IMR-90 (cell line): ENCODE measurements around the gene ABCC9. TPM values are rescaled to one million over a fixed set of nuclear protein-coding genes. Genes with fewer than 3 reads are reported as not detected.

Experiments used
- ATAC-seq: fragments of 200-7000 bp; cut with Tn5 transposase; 2 replicates; pipeline ENCODE4 v1.9.1; 2020; ENCODE audit warnings: low read depth, mild to moderate bottlenecking, moderate library complexity
- BruUV-seq: library from RNA; stranded (reverse); fragments of 400-500 nt; replicated peaks from 2 replicates; lab custom pipeline; 2021; lab: Mats Ljungman, UMichigan
- CTCF ChIA-PET: fragments of 300-600 bp; formaldehyde crosslinking; extraction: SDS; loops from one replicate; lab custom pipeline; 2021; ENCODE audit warnings: antibody characterized with exemption; lab: Yijun Ruan, JAX
- POLR2A ChIA-PET: fragments of 300-600 bp; sonication (Branson Sonifier 250); formaldehyde crosslinking; loops from one replicate; lab custom pipeline; 2022; ENCODE audit warnings: antibody characterized with exemption; ENCODE audit not compliant: unreplicated experiment; lab: Charles Lee
- DNase-seq: peaks from one replicate; pipeline ENCODE4 v3.0.0; 2013
- H2AFZ ChIP-seq: replicated peaks from 2 replicates; pipeline ENCODE3; 2013; ENCODE audit warnings: low read length, mild to moderate bottlenecking; ENCODE audit not compliant: poor library complexity
- H2AK5ac ChIP-seq: 2 replicates; pipeline ENCODE4 v1.6.1; 2013; ENCODE audit warnings: low read depth, low read length, inconsistent platforms
- H2AK9ac ChIP-seq: replicated peaks from 2 replicates; pipeline ENCODE3; 2013; ENCODE audit warnings: mild to moderate bottlenecking, low read depth, low read length, moderate library complexity; ENCODE audit not compliant: poor library complexity
- H2BK120ac ChIP-seq: 2 replicates; pipeline ENCODE4 v1.6.1; 2013; ENCODE audit warnings: low read depth, low read length, inconsistent platforms
- H2BK15ac ChIP-seq: 3 replicates; pipeline ENCODE4 v1.6.1; 2013; ENCODE audit warnings: low read depth, low read length, inconsistent platforms
- H2BK20ac ChIP-seq: 2 replicates; pipeline ENCODE4 v1.6.1; 2013; ENCODE audit warnings: low read depth, mild to moderate bottlenecking, inconsistent platforms, low read length, moderate library complexity
- H2BK5ac ChIP-seq: 2 replicates; pipeline ENCODE4 v1.6.1; 2013; ENCODE audit warnings: mild to moderate bottlenecking, low read depth, low read length, inconsistent platforms; ENCODE audit not compliant: poor library complexity, severe bottlenecking
- H3K14ac ChIP-seq: replicated peaks from 2 replicates; pipeline ENCODE4 v1.6.1; 2013; ENCODE audit warnings: low read depth, low read length, inconsistent platforms
- H3K18ac ChIP-seq: 2 replicates; pipeline ENCODE4 v1.6.1; 2013; ENCODE audit warnings: low read depth, low read length, control low read depth
- H3K23ac ChIP-seq: 2 replicates; pipeline ENCODE4 v1.6.1; 2013; ENCODE audit warnings: low read depth, low read length, inconsistent platforms
- H3K27ac ChIP-seq: 2 replicates; pipeline ENCODE4 v1.5.1; 2013; ENCODE audit warnings: mild to moderate bottlenecking, control low read depth, low read length; ENCODE audit not compliant: insufficient read depth
- H3K27me3 ChIP-seq: 2 replicates; pipeline ENCODE4 v1.6.1; 2013; ENCODE audit warnings: low read length; ENCODE audit not compliant: control insufficient read depth, insufficient read depth
- H3K36me3 ChIP-seq: 2 replicates; pipeline ENCODE4 v1.6.1; 2013; ENCODE audit warnings: low read length, mixed read lengths; ENCODE audit not compliant: control insufficient read depth, insufficient read depth
- H3K4ac ChIP-seq: 2 replicates; pipeline ENCODE4 v1.6.1; 2013; ENCODE audit warnings: low read depth, low read length, inconsistent platforms
- H3K4me1 ChIP-seq: 2 replicates; pipeline ENCODE4 v1.6.1; 2013; ENCODE audit warnings: low read length, mixed read lengths; ENCODE audit not compliant: control insufficient read depth, insufficient read depth
- H3K4me2 ChIP-seq: 2 replicates; pipeline ENCODE4 v1.6.1; 2013; ENCODE audit warnings: low read depth, mild to moderate bottlenecking, control low read depth, low read length, moderate library complexity
- H3K4me3 ChIP-seq: 2 replicates; pipeline ENCODE4 v1.5.1; 2013; ENCODE audit warnings: low read depth, mild to moderate bottlenecking, control low read depth, low read length, moderate library complexity; ENCODE audit not compliant: insufficient read depth
- H3K56ac ChIP-seq: 2 replicates; pipeline ENCODE4 v1.6.1; 2013; ENCODE audit warnings: low read length, inconsistent platforms; ENCODE audit not compliant: insufficient read depth; ENCODE audit errors: extremely low read depth
- H3K79me1 ChIP-seq, 2 experiments: 2 replicates each; pipeline ENCODE4 v1.6.1; 2013; ENCODE audit warnings: low read length in 2 of 2, inconsistent platforms in 1 of 2, low read depth in 1 of 2
- H3K9ac ChIP-seq: 2 replicates; pipeline ENCODE4 v1.6.1; 2013; ENCODE audit warnings: low read depth, low read length, control low read depth
- H3K9me1 ChIP-seq: 2 replicates; pipeline ENCODE4 v1.6.1; 2013; ENCODE audit warnings: low read length, inconsistent platforms; ENCODE audit not compliant: insufficient read depth
- H3K9me3 ChIP-seq: 2 replicates; pipeline ENCODE4 v1.6.1; 2013; ENCODE audit warnings: low read length; ENCODE audit not compliant: control insufficient read depth, insufficient read depth
- H4K20me1 ChIP-seq: 2 replicates; pipeline ENCODE4 v1.6.1; 2013; ENCODE audit warnings: low read length, inconsistent platforms; ENCODE audit not compliant: insufficient read depth
- H4K5ac ChIP-seq: 2 replicates; pipeline ENCODE4 v1.6.1; 2013; ENCODE audit warnings: mild to moderate bottlenecking, low read depth, low read length, control low read depth
- H4K8ac ChIP-seq, 2 experiments: 2 replicates each; pipeline ENCODE4 v1.6.1; 2013; ENCODE audit warnings: low read depth in 2 of 2, low read length in 2 of 2, control low read depth in 1 of 2, inconsistent platforms in 1 of 2
- H4K91ac ChIP-seq: 2 replicates; pipeline ENCODE4 v1.6.1; 2013; ENCODE audit warnings: low read depth, low read length, inconsistent platforms; ENCODE audit not compliant: insufficient read depth
- BHLHE40 ChIP-seq: fragments of 150-350 bp; IDR thresholded peaks from 2 replicates; pipeline ENCODE4 v1.6.1; 2016; ENCODE audit warnings: mild to moderate bottlenecking, low read depth, low read length
- CEBPB ChIP-seq: IDR thresholded peaks from 2 replicates; pipeline ENCODE4 v1.6.1; 2012; ENCODE audit warnings: low read depth, low read length, improper control_type of control experiment
- CHD1 ChIP-seq: IDR thresholded peaks from 2 replicates; pipeline ENCODE4 v1.6.1; 2012; ENCODE audit warnings: low read depth, low read length, improper control_type of control experiment
- FOS ChIP-seq: fragments of 150-350 bp; IDR thresholded peaks from 2 replicates; pipeline ENCODE4 v1.6.1; 2016; ENCODE audit warnings: low read depth, low read length
- MAFK ChIP-seq: IDR thresholded peaks from 2 replicates; pipeline ENCODE4 v1.6.1; 2012; ENCODE audit warnings: low read depth, low read length, improper control_type of control experiment
- MAZ ChIP-seq: IDR thresholded peaks from 2 replicates; pipeline ENCODE4 v1.6.1; 2012; ENCODE audit warnings: low read depth, mild to moderate bottlenecking, low read length, improper control_type of control experiment, moderate library complexity, borderline replicate concordance
- MXI1 ChIP-seq: IDR thresholded peaks from 2 replicates; pipeline ENCODE4 v1.6.1; 2012; ENCODE audit warnings: low read depth, mild to moderate bottlenecking, low read length, moderate library complexity, borderline replicate concordance
- NFE2L2 ChIP-seq: fragments of 150-350 bp; IDR thresholded peaks from 2 replicates; pipeline ENCODE4 v1.6.1; 2016; ENCODE audit warnings: low read depth, mild to moderate bottlenecking, low read length
- POLR2A ChIP-seq: IDR thresholded peaks from 2 replicates; pipeline ENCODE4 v1.6.1; 2012; ENCODE audit warnings: mild to moderate bottlenecking, low read depth, low read length
- RAD21 ChIP-seq: IDR thresholded peaks from 2 replicates; pipeline ENCODE4 v1.6.1; 2012; ENCODE audit warnings: low read length, improper control_type of control experiment
- RCOR1 ChIP-seq: IDR thresholded peaks from 2 replicates; pipeline ENCODE4 v1.6.1; 2012; ENCODE audit warnings: mild to moderate bottlenecking, low read length, improper control_type of control experiment; ENCODE audit not compliant: insufficient replicate concordance
- RFX5 ChIP-seq: IDR thresholded peaks from 2 replicates; pipeline ENCODE4 v1.8.0; 2012; ENCODE audit warnings: low read depth, mild to moderate bottlenecking, low read length, moderate library complexity
- WGBS, 2 experiments: methylation state at CpG; one replicate each; pipeline versions ENCODE4 v1.1.5 to v1.1.7; 2013; ENCODE audit warnings: missing lambda C conversion rate in 2 of 2; ENCODE audit not compliant: insufficient read length in 1 of 2; ENCODE audit errors: extremely low coverage in 2 of 2; 5-methylcytosine and 5-hydroxymethylcytosine counted together
- dilution Hi-C: fragments of 300-500 bp; cut with HindIII; formaldehyde crosslinking; loops from one replicate; pipeline ENCODE4 v1.14.3; 2018; ENCODE audit warnings: low sequenced_read_pairs; ENCODE audit not compliant: unreplicated experiment
- in situ Hi-C: fragments of 300-500 bp; cut with MboI; formaldehyde crosslinking; loops from 3 replicates; pipeline ENCODE4 v1.14.3; 2019; ENCODE audit warnings: low sequenced_read_pairs, inconsistent platforms, mixed read lengths
- intact Hi-C: fragments of 100-400 bp; cut with micrococcal nuclease; formaldehyde crosslinking; loops from 2 replicates; pipeline ENCODE4 v1.10.0; 2022
- polyA plus RNA-seq, 3 experiments: library from polyadenylated mRNA; depleted of rRNA; stranded (reverse); fragments of >200 nt; gene quantifications; 2 replicates each; pipeline ENCODE4 v1.2.3, GENCODE V29; 2012; ENCODE audit warnings: low replicate concordance in 1 of 3
- total RNA-seq: library from RNA; depleted of rRNA; stranded (reverse); fragments of >200 nt; gene quantifications from 2 replicates; pipeline ENCODE4 v1.2.3, GENCODE V29; 2012
- TF ChIP-seq, protein P1 (sequence below): conservative IDR thresholded peaks from 2 replicates; pipeline ENCODE4 v1.5.1; 2012; ENCODE audit warnings: mild to moderate bottlenecking, low read depth, low read length, improper control_type of control experiment
- TF ChIP-seq, protein P2 (sequence below): fragments of 150-350 bp; IDR thresholded peaks from 2 replicates; pipeline ENCODE4 v1.6.1; 2016; ENCODE audit warnings: low read depth, mild to moderate bottlenecking, low read length, moderate library complexity, borderline replicate concordance
- TF ChIP-seq, protein P3 (sequence below): fragments of 150-350 bp; IDR thresholded peaks from 2 replicates; pipeline ENCODE4 v1.6.1; 2017; ENCODE audit warnings: mild to moderate bottlenecking, antibody characterized with exemption, low read length, low read depth

The ABCC9 gene
- total and polyA plus RNA-seq, 2 of the 4 experiments (the other 2 are of a cell fraction), result 1.2 to 6.6 TPM

DNA sequence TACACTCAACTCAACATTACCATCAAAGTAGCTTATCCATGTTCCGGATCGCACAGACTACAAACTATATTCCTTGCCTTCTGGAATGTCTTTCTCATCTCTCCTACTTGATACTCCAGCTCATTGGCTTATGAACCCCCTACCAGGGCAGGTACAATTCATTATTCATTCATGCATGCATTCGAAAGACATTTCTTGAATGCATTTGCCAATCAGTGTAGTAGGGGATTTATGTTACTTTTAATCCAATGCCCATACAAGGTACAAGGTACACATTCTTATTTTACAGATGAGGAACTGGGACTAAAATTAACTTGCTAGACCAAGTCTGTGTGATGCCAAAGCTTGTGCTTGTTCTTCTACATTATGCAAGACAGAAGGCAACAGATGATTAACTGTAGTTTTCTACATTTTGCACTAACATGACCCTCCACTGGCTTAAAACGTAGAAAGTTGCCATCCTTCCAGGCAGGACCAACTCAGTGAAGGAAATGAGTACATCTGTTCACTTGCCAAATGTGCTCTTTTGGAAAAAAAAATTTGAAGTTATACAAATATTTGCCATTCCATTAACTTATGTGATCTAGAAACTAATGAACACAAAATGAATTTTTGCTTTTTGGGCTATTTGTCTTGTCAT is 113.0 kb downstream of the ABCC9 start:
- H3K9ac ChIP-seq, result no peak overlapping the region
- in situ Hi-C loops (no loop called here), intact Hi-C loops (loop anchor here (5.0 kb wide), 1 partner anchor 114 kb away; the partner anchor contains the start of gene ABCC9), dilution Hi-C loops (no loop called here)
- no peak overlapping the region for H3K14ac ChIP-seq
- peaks cover 3% of the 10 kb centered on the region for H3K4me1 ChIP-seq
- no peaks in the 10 kb centered on the region for H3K27me3 ChIP-seq
- no peaks in the 10 kb centered on the region for H4K20me1 ChIP-seq
- H3K56ac ChIP-seq, result no peak overlapping the region
- no peaks in the 10 kb centered on the region for H3K36me3 ChIP-seq
- H3K18ac ChIP-seq, result peak overlapping the region; percentile 1; the same call in 1 of the 2 replicates
- CTCF ChIA-PET, result interaction anchor here (0.6 to 1.0 kb wide), 2 partner anchors 131 to 682 kb away, joined by 3 to 4 read pairs; no protein-coding TSS in a partner anchor
- no peak overlapping the region for H2AK5ac ChIP-seq
- H2BK15ac ChIP-seq, result no peak overlapping the region
- no peaks in the 10 kb centered on the region for H3K9me3 ChIP-seq
- ATAC-seq, result peak; percentile 69
- no peak overlapping the region for H4K5ac ChIP-seq
- no peak overlapping the region for H2AK9ac ChIP-seq
- H3K4me2 ChIP-seq, result peak overlapping the region; percentile 79
- H2BK120ac ChIP-seq, result no peak overlapping the region
- no TSS peak for BruUV-seq
- no peaks in the 10 kb centered on the region for H3K79me1 ChIP-seq
- POLR2A ChIA-PET, result no interaction called here
- no peak overlapping the region for H3K23ac ChIP-seq
- no peak overlapping the region; a peak in 1 of 4 replicates for H4K8ac ChIP-seq
- no peaks in the 10 kb centered on the region for H3K9me1 ChIP-seq
- no peak overlapping the region for H4K91ac ChIP-seq
- H3K27ac ChIP-seq, result peak overlapping the region; percentile 25; the same call in 1 of the 2 replicates
- H2BK20ac ChIP-seq, result no peak overlapping the region
- H2AFZ ChIP-seq, result no peak overlapping the region
- no peak overlapping the region for H3K4me3 ChIP-seq
- peak overlapping the region; percentile 78 for H2BK5ac ChIP-seq
- H3K4ac ChIP-seq, result no peak overlapping the region
- peak; percentile 28 for DNase-seq
- 100% methylated on average over 2 of the region's 4 CpGs; no CpG with 5 or more reads in 1 of the 2 experiments for whole genome bisulfite sequencing, 2 experiments
- TF ChIP-seq CEBPB, result no peak
- no peak for TF ChIP-seq MAZ
- TF ChIP-seq, protein P1, sequence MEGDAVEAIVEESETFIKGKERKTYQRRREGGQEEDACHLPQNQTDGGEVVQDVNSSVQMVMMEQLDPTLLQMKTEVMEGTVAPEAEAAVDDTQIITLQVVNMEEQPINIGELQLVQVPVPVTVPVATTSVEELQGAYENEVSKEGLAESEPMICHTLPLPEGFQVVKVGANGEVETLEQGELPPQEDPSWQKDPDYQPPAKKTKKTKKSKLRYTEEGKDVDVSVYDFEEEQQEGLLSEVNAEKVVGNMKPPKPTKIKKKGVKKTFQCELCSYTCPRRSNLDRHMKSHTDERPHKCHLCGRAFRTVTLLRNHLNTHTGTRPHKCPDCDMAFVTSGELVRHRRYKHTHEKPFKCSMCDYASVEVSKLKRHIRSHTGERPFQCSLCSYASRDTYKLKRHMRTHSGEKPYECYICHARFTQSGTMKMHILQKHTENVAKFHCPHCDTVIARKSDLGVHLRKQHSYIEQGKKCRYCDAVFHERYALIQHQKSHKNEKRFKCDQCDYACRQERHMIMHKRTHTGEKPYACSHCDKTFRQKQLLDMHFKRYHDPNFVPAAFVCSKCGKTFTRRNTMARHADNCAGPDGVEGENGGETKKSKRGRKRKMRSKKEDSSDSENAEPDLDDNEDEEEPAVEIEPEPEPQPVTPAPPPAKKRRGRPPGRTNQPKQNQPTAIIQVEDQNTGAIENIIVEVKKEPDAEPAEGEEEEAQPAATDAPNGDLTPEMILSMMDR, result no peak
- TF ChIP-seq MXI1, result no peak
- no peak for TF ChIP-seq NFE2L2
- TF ChIP-seq, protein P2, sequence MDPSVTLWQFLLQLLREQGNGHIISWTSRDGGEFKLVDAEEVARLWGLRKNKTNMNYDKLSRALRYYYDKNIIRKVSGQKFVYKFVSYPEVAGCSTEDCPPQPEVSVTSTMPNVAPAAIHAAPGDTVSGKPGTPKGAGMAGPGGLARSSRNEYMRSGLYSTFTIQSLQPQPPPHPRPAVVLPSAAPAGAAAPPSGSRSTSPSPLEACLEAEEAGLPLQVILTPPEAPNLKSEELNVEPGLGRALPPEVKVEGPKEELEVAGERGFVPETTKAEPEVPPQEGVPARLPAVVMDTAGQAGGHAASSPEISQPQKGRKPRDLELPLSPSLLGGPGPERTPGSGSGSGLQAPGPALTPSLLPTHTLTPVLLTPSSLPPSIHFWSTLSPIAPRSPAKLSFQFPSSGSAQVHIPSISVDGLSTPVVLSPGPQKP, result no peak
- no peak for TF ChIP-seq CHD1
- TF ChIP-seq, protein P3, sequence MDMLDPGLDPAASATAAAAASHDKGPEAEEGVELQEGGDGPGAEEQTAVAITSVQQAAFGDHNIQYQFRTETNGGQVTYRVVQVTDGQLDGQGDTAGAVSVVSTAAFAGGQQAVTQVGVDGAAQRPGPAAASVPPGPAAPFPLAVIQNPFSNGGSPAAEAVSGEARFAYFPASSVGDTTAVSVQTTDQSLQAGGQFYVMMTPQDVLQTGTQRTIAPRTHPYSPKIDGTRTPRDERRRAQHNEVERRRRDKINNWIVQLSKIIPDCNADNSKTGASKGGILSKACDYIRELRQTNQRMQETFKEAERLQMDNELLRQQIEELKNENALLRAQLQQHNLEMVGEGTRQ, result no peak
- no peak for TF ChIP-seq BHLHE40
- no peak for TF ChIP-seq RAD21
- TF ChIP-seq RCOR1, result no peak
- no peak for TF ChIP-seq POLR2A
- no peak for TF ChIP-seq FOS
- TF ChIP-seq RFX5, result no peak
- TF ChIP-seq MAFK, result no peak
